Omental fat pad (tissue), 4 donors: ENCODE measurements around the gene MAMDC2. TPM values are rescaled to one million over a fixed set of nuclear protein-coding genes. Genes with fewer than 3 reads are reported as not detected.

ENCODE experiments used
- ATAC-seq: fragments of 150-250 bp; one replicate; pipeline ENCODE4 v1.9.1; 2016; ENCODE audit warnings: mild to moderate bottlenecking, moderate library complexity; ENCODE audit not compliant: low FRiP score
- DNase-seq: peaks from one replicate; pipeline ENCODE4 v3.0.0-alpha.2; 2019; ENCODE audit warnings: low spot score
- CTCF ChIP-seq, 3 donors: fragments of 450-650 bp; IDR thresholded peaks; one replicate each; pipeline ENCODE4 v1.5.1; 2016 to 2017; ENCODE audit warnings: antibody characterized with exemption in 3 of 3, mild to moderate bottlenecking in 3 of 3, moderate library complexity in 2 of 3
- total RNA-seq, 4 donors: library from RNA; depleted of rRNA; stranded (reverse); fragments of >200 nt; gene quantifications; one replicate each; pipeline ENCODE4 v1.1.0, GENCODE V29; 2016

The MAMDC2 gene
- total RNA-seq, 4 donors from 2014 or later = 9.0 to 43.7 (median 16.5) TPM

- DNase-seq (no peak), ATAC-seq (no peak)
- no peak for TF ChIP-seq CTCF (IDR thresholded peaks at IDR 0.05)
Measured at GRCh38 chr9:70085241-70085640, 41.6 kb downstream of the MAMDC2 start.

GRCh38 chr9:70091103-70091502 lies 47.5 kb downstream of the MAMDC2 start:
- no peak for ATAC-seq
- no peak for DNase-seq
- no peak for TF ChIP-seq CTCF (IDR thresholded peaks at IDR 0.05)

GRCh38 chr9:70091572-70091971 lies 47.9 kb downstream of the MAMDC2 start:
- ATAC-seq (no peak), DNase-seq (no peak)
- TF ChIP-seq CTCF (IDR thresholded peaks at IDR 0.05) = no peak

- no peak for DNase-seq
- no peak for ATAC-seq
- no peak for TF ChIP-seq CTCF (IDR thresholded peaks at IDR 0.05)
Measured at GRCh38 chr9:70092190-70092589, 48.5 kb downstream of the MAMDC2 start.

- no peak for TF ChIP-seq CTCF (IDR thresholded peaks at IDR 0.05)
- ATAC-seq (no peak), DNase-seq (no peak)
Measured at GRCh38 chr9:70093095-70093494, 49.4 kb downstream of the MAMDC2 start.

- no peak for ATAC-seq
- no peak for TF ChIP-seq CTCF (IDR thresholded peaks at IDR 0.05)
Measured at GRCh38 chr9:70093944-70094343, 50.3 kb downstream of the MAMDC2 start.

GRCh38 chr9:70094747-70095146 lies 51.1 kb downstream of the MAMDC2 start:
- TF ChIP-seq CTCF (IDR thresholded peaks at IDR 0.05) = no peak
- DNase-seq (no peak), ATAC-seq (no peak)

More at GRCh38 chr9:70093944-70094343, 50.3 kb downstream of the MAMDC2 start:
- no peak for DNase-seq
